GM21529 (cell line): ENCODE measurements around the gene PLCZ1.
"Not testable (repeated sequence)": the region's sequence is repeated elsewhere in the genome, so short reads cannot be mapped to it uniquely, and the experiment has no call there.

ENCODE experiments used
- ATAC-seq: cut with Tn5 transposase; IDR thresholded peaks from one replicate; pipeline ENCODE4 v1.9.1; 2021; ENCODE audit not compliant: unreplicated experiment

Gene PLCZ1

GRCh38 chr12:18737819-18738218, at the start of gene PLCZ1, which contains the start of gene CAPZA3:
Gene PLCZ1, minus strand, starts transcription at chr12:18738012. Its CDS starts 641 bp downstream, at chr12:18737371.
Gene CAPZA3, plus strand, starts transcription at chr12:18738119. Its CDS starts 150 bp downstream, at chr12:18738269.
- ATAC-seq, result no peak

- ATAC-seq, result not testable (repeated sequence)
These were observed 47.7 kb upstream of the PLCZ1 start for GRCh38 chr12:18785465-18785864.

- ATAC-seq, result no peak
These were observed 45.0 kb upstream of the PLCZ1 start for GRCh38 chr12:18782827-18783226.

GRCh38 chr12:18766479-18766878, 28.7 kb upstream of the PLCZ1 start:
- ATAC-seq, result not testable (repeated sequence)

- no peak for ATAC-seq
These were observed 17.5 kb upstream of the PLCZ1 start for GRCh38 chr12:18755341-18755740.

- no peak for ATAC-seq
These were observed 16.4 kb upstream of the PLCZ1 start for GRCh38 chr12:18754124-18754707.

- no peak for ATAC-seq
These were observed 15.8 kb upstream of the PLCZ1 start for GRCh38 chr12:18753481-18754123.

- ATAC-seq, result no peak
These were observed 15.1 kb upstream of the PLCZ1 start for GRCh38 chr12:18752947-18753346.

- ATAC-seq, result no peak
These were observed 14.6 kb upstream of the PLCZ1 start for GRCh38 chr12:18752280-18752920.

- ATAC-seq, result no peak
These were observed 14.1 kb upstream of the PLCZ1 start for GRCh38 chr12:18751866-18752265.

GRCh38 chr12:18750085-18750484, 12.3 kb upstream of the PLCZ1 start:
- ATAC-seq, result no peak

GRCh38 chr12:18749386-18749957, 11.7 kb upstream of the PLCZ1 start:
- ATAC-seq, result no peak

- no peak for ATAC-seq
These were observed 10.1 kb upstream of the PLCZ1 start for GRCh38 chr12:18747895-18748294.

GRCh38 chr12:18731156-18731555, 6.7 kb downstream of the PLCZ1 start:
- no peak for ATAC-seq

GRCh38 chr12:18723752-18724151, 14.1 kb downstream of the PLCZ1 start:
- ATAC-seq, result no peak

- no peak for ATAC-seq
These were observed 16.4 kb downstream of the PLCZ1 start for GRCh38 chr12:18721452-18721851.

- no peak for ATAC-seq
These were observed 17.1 kb downstream of the PLCZ1 start for GRCh38 chr12:18720690-18721089.

- ATAC-seq, result no peak
These were observed 17.8 kb downstream of the PLCZ1 start for GRCh38 chr12:18719922-18720510.

- ATAC-seq, result no peak
These were observed 19.4 kb downstream of the PLCZ1 start for GRCh38 chr12:18718462-18718861.

- no peak for ATAC-seq
These were observed 21.6 kb downstream of the PLCZ1 start for GRCh38 chr12:18716236-18716635.

GRCh38 chr12:18706798-18707197, 31.0 kb downstream of the PLCZ1 start:
- ATAC-seq, result no peak

GRCh38 chr12:18703911-18704310, 33.9 kb downstream of the PLCZ1 start:
- no peak for ATAC-seq
